GM18868 (cell line): Measurements from ENCODE around the gene ADGRG7.
"Not testable (repeated sequence)": the region's sequence is repeated elsewhere in the genome, so short reads cannot be mapped to it uniquely, and the experiment has no call there.

Experiments
- ATAC-seq: cut with Tn5 transposase; IDR thresholded peaks from one replicate; pipeline ENCODE4 v1.9.1; 2021; ENCODE audit warnings: mild to moderate bottlenecking, moderate library complexity; ENCODE audit not compliant: unreplicated experiment

Gene ADGRG7

DNA sequence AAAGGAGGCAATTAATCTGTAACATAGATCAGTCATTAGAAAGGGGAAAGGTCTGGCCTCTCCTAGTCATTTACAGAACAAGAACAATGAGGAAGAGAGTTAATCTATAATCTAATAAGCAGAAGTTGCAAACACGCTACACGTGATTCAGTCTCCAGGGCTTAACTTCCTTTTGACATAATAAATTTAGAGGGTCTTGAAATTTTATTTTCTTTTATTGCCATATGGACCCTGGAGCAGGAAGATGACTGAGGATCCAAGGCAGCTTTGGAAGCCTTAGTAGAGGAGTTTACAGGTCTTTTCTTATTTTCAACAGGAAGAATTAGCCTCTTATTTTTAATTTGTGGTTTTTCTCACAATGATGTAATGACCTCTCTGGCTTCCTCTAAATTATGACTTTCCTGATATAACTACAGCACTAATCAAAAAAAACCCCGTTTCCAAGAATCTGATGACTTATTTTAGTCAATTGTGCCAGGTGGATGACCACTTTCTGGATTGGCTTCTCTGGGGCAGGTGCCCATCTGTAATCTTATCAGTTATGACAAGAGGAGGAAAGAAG, 32.2 kb downstream of the ADGRG7 start:
- peak; percentile 38 for ATAC-seq

- no peak for ATAC-seq
Measured at GRCh38 chr3:100645913-100646312, 36.5 kb downstream of the ADGRG7 start.

GRCh38 chr3:100647171-100647570, 37.8 kb downstream of the ADGRG7 start:
- ATAC-seq, result no peak

GRCh38 chr3:100647657-100648056, 38.3 kb downstream of the ADGRG7 start:
- ATAC-seq, result no peak

DNA sequence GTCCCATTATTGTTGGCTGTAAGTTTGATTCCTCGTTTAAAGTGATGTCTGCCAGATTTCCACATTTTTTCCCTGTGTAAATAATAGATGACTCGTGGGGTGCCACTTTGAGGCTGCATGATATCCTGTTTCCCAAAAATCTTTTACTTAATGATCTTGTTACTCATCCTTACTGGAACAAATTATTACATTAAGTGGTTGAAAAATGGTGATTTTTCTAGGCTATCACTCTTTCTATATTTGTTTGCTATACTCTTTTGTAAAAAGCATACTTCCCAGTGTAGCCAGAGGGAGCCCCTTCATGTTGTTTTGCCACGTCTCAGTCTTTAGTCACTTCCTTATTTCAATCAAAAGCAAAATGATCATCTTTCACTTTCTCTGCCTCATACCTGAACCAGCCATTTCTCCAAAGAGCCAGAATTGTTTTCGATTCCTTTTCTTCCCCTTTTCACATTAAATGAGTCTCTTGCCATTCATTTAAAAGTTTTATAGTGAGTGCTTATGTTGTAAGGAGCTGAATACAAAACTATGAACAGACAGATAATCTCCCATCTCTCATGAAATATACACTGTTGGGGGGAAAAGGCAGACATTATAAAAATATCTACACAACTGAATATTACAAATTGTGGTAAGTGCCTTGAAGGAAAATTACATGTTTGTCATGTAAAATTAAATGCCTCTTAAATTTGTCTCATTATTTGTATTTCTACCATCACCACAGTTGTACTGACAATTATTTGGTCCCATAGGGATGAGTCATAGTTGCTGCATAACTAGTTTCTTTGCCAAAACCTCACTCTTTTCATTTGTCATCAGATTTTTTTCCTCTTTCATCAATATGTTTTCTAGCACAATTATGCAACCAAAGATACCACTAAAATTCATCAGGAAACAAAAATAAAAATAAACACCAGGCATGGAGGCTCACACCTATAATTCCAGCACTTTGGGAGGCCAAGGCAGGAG, 41.5 kb downstream of the ADGRG7 start:
- ATAC-seq, result peak; percentile 100

- ATAC-seq, result no peak
Measured at GRCh38 chr3:100653604-100654294, 44.3 kb downstream of the ADGRG7 start.

- ATAC-seq, result no peak
Measured at GRCh38 chr3:100656945-100657344, 47.5 kb downstream of the ADGRG7 start.

DNA sequence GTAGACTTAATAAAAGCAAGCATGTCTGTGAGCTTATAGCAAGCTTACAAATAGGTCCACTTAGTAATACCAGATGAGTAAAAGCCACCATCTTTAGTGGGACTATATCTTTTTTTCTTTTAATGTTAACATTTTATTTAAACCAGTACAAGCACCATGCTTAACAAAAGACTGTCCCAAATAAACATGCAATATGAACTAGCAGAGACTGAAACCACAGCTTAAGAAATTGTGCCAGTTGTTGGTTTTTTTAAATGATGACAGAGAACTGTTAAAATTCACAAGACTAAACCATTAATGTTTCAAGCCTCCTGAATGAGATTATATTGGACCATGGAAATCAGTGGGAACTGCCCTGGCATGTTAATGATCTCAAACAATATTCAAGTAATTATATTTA, 51.9 kb downstream of the ADGRG7 start:
- ATAC-seq, result not testable (repeated sequence)

- ATAC-seq, result no peak
Measured at GRCh38 chr3:100662113-100662823, 52.9 kb downstream of the ADGRG7 start.

DNA sequence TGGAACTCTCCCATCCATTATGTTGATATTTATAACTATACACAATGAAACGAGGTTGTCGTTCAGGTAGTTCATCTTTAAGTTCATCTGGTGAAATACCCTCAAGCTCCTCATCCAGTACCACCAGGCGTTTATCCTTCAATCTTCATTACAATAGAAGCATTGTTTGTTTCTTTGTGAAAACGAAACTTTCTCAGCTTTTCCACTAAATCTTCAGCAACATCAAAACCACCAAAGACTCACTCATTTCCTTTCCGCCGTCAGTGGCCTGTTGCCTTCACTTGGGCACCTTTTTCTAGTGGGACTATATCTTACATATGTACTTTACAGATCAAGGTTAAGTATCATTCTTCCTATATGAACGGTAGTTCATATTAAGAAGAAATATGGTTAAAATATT, 55.8 kb downstream of the ADGRG7 start:
- ATAC-seq, result peak; percentile 76

- not testable (repeated sequence) for ATAC-seq
Measured at GRCh38 chr3:100666699-100667098, 57.3 kb downstream of the ADGRG7 start.

- not testable (repeated sequence) for ATAC-seq
Measured at GRCh38 chr3:100667316-100667715, 57.9 kb downstream of the ADGRG7 start.

DNA sequence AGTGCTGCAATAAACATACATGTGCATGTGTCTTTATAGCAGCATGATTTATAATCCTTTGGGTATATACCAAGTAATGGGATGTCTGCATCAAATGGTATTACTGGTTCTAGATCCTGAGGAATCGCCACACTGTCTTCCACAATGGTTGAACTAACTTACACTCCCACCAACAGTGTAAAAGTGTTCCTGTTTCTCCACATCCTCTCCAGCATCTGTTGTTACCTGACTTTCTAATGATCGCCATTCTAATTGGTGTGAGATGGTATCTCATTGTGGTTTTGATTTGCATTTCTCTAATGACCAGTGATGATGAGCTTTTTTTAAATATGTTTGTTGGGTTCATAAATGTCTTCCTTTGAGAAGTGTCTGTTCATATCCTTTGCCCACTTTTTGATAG, 61.6 kb downstream of the ADGRG7 start:
- ATAC-seq, result not testable (repeated sequence)

DNA sequence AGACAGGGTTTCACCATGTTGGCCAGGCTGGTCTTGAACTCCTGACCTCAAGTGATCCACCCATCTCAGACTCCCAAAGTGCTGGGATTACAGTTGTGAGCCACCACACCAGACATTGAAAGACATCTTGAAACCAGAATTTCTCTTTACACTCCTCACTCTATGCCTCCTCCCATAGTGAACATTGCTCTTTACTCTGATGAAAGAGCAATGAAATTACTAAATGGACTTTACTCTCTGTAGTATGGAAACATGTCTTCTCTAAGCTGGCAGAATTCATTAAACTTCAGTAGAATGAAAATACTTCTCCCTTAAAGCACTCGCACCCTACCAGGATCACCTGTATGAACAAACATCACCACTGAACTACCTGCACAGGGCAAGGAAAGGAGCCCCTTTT, 72.1 kb downstream of the ADGRG7 start:
- ATAC-seq, result no peak

DNA sequence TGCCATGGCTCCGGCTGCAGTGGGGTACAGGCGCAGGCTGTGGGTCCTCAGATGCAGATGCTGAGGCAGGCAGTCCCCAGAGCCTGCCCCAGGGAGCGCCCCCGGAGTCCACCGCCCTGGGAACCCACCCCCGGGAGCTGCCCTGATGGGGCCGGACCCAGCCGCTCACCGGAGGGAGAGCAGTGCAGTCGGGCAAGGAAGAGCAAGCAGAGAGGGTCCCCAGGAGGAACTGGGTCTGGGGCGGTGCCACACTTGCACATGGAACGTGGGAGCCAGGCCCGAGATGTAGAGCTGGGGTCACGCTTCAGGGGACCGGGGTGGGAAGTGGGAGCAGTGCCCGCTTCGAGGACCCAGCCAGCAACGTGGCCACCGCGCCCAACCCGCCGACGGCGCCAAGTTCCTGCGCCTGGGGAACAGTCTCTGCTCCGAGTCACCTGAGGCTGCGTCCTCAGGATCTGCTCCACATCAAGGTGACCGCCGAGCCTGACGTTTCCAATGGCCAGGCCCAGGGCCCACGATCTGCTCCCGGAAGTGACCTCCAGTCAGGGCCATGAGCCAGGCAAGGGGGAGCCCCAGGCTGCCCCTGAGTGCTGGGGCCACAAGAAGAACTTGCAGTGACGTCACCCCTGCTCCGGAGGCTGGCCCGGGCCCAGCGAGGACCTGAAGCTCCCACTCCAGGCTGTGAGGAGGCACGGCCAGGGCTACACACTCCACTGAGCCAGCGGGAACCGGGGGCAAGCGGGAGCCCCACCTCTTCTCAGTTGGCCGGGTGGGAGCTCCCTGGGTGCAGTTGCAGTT, 72.9 kb downstream of the ADGRG7 start:
- no peak for ATAC-seq

DNA sequence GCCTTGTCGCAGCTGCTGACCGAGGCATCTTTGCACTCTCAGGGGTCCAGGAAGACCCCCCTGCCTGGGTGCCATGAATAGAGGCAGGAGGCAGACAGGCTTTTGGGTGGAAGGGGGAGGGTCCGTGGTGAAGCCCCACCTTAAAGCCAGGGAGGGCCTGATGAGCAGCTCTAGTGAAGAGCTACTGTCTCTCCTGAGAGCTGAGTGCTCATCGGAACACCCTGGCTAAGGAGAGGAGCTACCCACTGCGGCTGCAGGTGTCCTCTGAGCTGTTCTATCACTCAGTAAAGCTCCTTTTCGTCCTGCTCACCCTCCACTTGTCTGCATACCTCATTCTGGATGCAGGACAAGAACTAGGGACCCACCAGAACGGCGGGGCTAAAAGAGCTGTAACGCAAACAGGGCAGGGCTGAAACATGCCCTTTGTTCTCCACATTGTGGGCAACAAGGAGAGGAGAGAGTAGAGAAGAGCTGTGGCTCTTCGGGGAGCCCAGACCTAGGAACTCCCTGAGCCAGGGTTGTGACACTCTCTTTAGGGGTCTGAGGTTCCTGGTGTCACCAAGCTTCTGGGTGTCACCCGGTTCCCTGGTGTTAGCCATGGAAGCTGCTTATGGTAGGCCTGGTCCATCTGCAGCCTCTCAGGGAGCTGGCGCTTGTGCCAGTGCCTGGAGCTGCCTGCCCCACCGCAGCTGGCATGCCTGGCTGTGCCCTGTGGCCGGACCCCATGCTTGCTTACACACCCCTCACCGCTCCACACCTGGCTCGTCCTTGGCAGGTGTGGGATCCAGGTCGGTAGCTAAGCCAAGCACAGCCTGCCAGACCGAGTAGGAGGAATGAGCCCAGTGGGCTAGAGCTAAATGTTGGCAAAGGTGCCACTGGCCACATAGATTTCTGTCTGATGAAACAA, 73.7 kb downstream of the ADGRG7 start:
- ATAC-seq, result no peak

- no peak for ATAC-seq
Measured at GRCh38 chr3:100693225-100693624, 83.8 kb downstream of the ADGRG7 start.

DNA sequence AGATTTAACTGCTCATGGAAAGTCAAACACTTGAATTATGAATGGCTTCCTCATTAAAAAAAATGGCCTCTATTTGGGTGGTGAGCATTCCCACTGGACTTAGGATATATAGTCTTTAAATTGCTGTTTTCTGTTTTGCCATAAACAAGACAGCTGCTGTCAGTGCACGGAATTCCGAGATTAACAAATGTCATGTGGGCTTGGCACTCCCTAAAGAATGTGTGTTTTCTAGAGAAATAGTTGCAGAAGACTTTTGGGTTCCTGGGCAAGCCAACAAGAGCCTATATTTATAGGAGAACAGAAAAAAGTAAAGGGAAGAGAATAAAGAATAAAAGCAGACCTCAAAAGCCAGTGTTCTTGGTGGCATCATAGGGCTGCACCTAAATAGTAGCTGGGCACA, 86.3 kb downstream of the ADGRG7 start:
- ATAC-seq, result no peak

GRCh38 chr3:100696161-100696560, 86.8 kb downstream of the ADGRG7 start:
- no peak for ATAC-seq
